GM23338 (cell line): ENCODE measurements around the gene SMC1A. TPM values are rescaled to one million over a fixed set of nuclear protein-coding genes. Genes with fewer than 3 reads are reported as not detected.

ENCODE experiments used
- ATAC-seq: fragments of 200-7000 bp; cut with Tn5 transposase; 3 replicates; pipeline ENCODE4 v1.9.1; 2020
- DNase-seq: peaks from one replicate; pipeline ENCODE4 v3.0.0-alpha.2; 2015; ENCODE audit warnings: low spot score
- H2AFZ ChIP-seq: fragments of 200-600 bp; sonication (generic); 2 replicates; pipeline ENCODE4 v1.8.0; 2016; ENCODE audit warnings: antibody characterized with exemption, mild to moderate bottlenecking, moderate library complexity
- H3F3A ChIP-seq: fragments of 200-600 bp; sonication (generic); replicated peaks from 2 replicates; pipeline ENCODE4 v1.8.0; 2017; ENCODE audit warnings: antibody characterized with exemption, mixed run types, low read depth
- H3K27ac ChIP-seq: fragments of 200-600 bp; sonication (generic); 2 replicates; pipeline ENCODE4 v1.6.1; 2016; ENCODE audit warnings: low read depth
- H3K27me3 ChIP-seq: fragments of 200-600 bp; sonication (generic); 2 replicates; pipeline ENCODE4 v1.8.0; 2016; ENCODE audit warnings: mild to moderate bottlenecking, mixed run types, moderate library complexity; ENCODE audit not compliant: insufficient read depth
- H3K36me3 ChIP-seq: fragments of 200-600 bp; sonication (generic); 2 replicates; pipeline ENCODE4 v1.8.0; 2016; ENCODE audit warnings: mild to moderate bottlenecking; ENCODE audit not compliant: insufficient read depth
- H3K4me1 ChIP-seq: fragments of 200-600 bp; sonication (generic); 2 replicates; pipeline ENCODE4 v1.8.0; 2016; ENCODE audit warnings: mild to moderate bottlenecking, moderate library complexity; ENCODE audit not compliant: insufficient read depth
- H3K4me2 ChIP-seq: fragments of 200-600 bp; sonication (generic); 2 replicates; pipeline ENCODE4 v1.7.1; 2017; ENCODE audit warnings: mixed run types
- H3K4me3 ChIP-seq: fragments of 200-600 bp; sonication (generic); 2 replicates; pipeline ENCODE4 v1.6.1; 2016; ENCODE audit warnings: mixed run types
- H3K79me2 ChIP-seq: fragments of 200-600 bp; sonication (generic); replicated peaks from 2 replicates; pipeline ENCODE4 v1.8.0; 2017; ENCODE audit warnings: mild to moderate bottlenecking; ENCODE audit not compliant: insufficient read depth
- H3K9me2 ChIP-seq: fragments of 200-600 bp; sonication (generic); 2 replicates; pipeline ENCODE4 v1.8.0; 2017; ENCODE audit not compliant: insufficient read depth
- H4K20me1 ChIP-seq: fragments of 200-600 bp; sonication (generic); replicated peaks from 2 replicates; pipeline ENCODE4 v1.8.0; 2017; ENCODE audit warnings: mild to moderate bottlenecking; ENCODE audit not compliant: insufficient read depth
- H3K27ac Mint-ChIP-seq: 2 replicates; pipeline ENCODE4 v1.8.0; 2020; ENCODE audit warnings: inconsistent platforms, mild to moderate bottlenecking, moderate library complexity, mixed read lengths
- H3K27me3 Mint-ChIP-seq: 3 replicates; pipeline ENCODE4 v1.8.0; 2022; ENCODE audit warnings: low read depth, mild to moderate bottlenecking, moderate library complexity, mixed read lengths, inconsistent platforms; ENCODE audit not compliant: insufficient read depth, poor library complexity
- H3K36me3 Mint-ChIP-seq: 3 replicates; pipeline ENCODE4 v1.8.0; 2021; ENCODE audit warnings: low read depth, mild to moderate bottlenecking, inconsistent platforms, moderate library complexity, mixed read lengths
- H3K4me1 Mint-ChIP-seq: 3 replicates; pipeline ENCODE4 v1.8.0; 2020; ENCODE audit warnings: mild to moderate bottlenecking, inconsistent platforms, mixed read lengths
- H3K4me3 Mint-ChIP-seq: 3 replicates; pipeline ENCODE4 v1.8.0; 2021; ENCODE audit warnings: moderate library complexity, mild to moderate bottlenecking, inconsistent platforms, mixed read lengths
- H3K9me3 Mint-ChIP-seq: 3 replicates; pipeline ENCODE4 v1.8.0; 2020; ENCODE audit warnings: moderate library complexity, mild to moderate bottlenecking, inconsistent platforms, mixed read lengths
- CREB1 ChIP-seq: fragments of 250-450 bp; sonication (Bioruptor Pico); IDR thresholded peaks from 2 replicates; pipeline ENCODE4 v1.5.0; 2020; ENCODE audit warnings: low read depth, mild to moderate bottlenecking, moderate library complexity
- EZH2 ChIP-seq: fragments of 200-600 bp; sonication (generic); IDR thresholded peaks from one replicate; pipeline ENCODE4 v1.8.0; 2017; ENCODE audit warnings: antibody characterized with exemption, mild to moderate bottlenecking, low read depth; ENCODE audit not compliant: unreplicated experiment
- EZH2phosphoT487 ChIP-seq: fragments of 200-600 bp; sonication (generic); IDR thresholded peaks from one replicate; pipeline ENCODE4 v1.8.1; 2018; ENCODE audit warnings: antibody characterized with exemption; ENCODE audit not compliant: unreplicated experiment
- JUNB ChIP-seq: IDR thresholded peaks from one replicate; pipeline ENCODE4 v1.6.1; 2016; ENCODE audit warnings: antibody characterized with exemption; ENCODE audit not compliant: unreplicated experiment
- NANOG ChIP-seq: IDR thresholded peaks from 2 replicates; pipeline ENCODE4 v1.6.1; 2016; ENCODE audit warnings: antibody characterized with exemption, borderline replicate concordance
- POLR2AphosphoS5 ChIP-seq: IDR thresholded peaks from 2 replicates; pipeline ENCODE4 v1.6.1; 2016; ENCODE audit warnings: antibody characterized with exemption, low read depth
- STAT1 ChIP-seq: IDR thresholded peaks from one replicate; pipeline ENCODE4 v1.6.1; 2016; ENCODE audit warnings: antibody characterized with exemption; ENCODE audit not compliant: unreplicated experiment
- ZNF114 ChIP-seq: fragments of 250-450 bp; sonication (Bioruptor Pico); IDR thresholded peaks from 2 replicates; pipeline ENCODE4 v1.5.0; 2020; ENCODE audit warnings: mild to moderate bottlenecking, moderate library complexity
- ZNF331 ChIP-seq: fragments of 250-450 bp; sonication (Bioruptor Pico); IDR thresholded peaks from 2 replicates; pipeline ENCODE4 v1.5.0; 2020; ENCODE audit warnings: low read depth, mild to moderate bottlenecking, moderate library complexity
- polyA plus RNA-seq: library from polyadenylated mRNA; unstranded; fragments of >200 nt; fragmentation: Nextera tagmentation; extraction: Ambion mirVana; gene quantifications from 2 replicates; pipeline ENCODE4 v1.2.1, GENCODE V29; 2016
- total RNA-seq: library from RNA; depleted of rRNA; stranded (reverse); fragments of >200 nt; shearing (Covaris generic); gene quantifications from 2 replicates; pipeline ENCODE4 v1.2.3, GENCODE V29; 2014
- TF ChIP-seq, protein P1 (sequence below): IDR thresholded peaks from one replicate; pipeline ENCODE4 v1.6.1; 2018; ENCODE audit warnings: antibody characterized with exemption; ENCODE audit not compliant: unreplicated experiment
- TF ChIP-seq, protein P2 (sequence below): IDR thresholded peaks from 2 replicates; pipeline ENCODE4 v1.6.1; 2016; ENCODE audit warnings: antibody characterized with exemption
- TF ChIP-seq, protein P3 (sequence below), 2 experiments: fragments of 200-600 bp in 1 of 2; sonication (generic) in 1 of 2; conservative IDR thresholded peaks; 2 replicates each; pipeline versions ENCODE4 v1.5.1 to v1.6.1; 2016 to 2017; ENCODE audit warnings: antibody characterized with exemption in 2 of 2, low read depth in 2 of 2, mild to moderate bottlenecking in 2 of 2, moderate library complexity in 1 of 2
- TF ChIP-seq, protein P4 (sequence below): fragments of 250-450 bp; sonication (Bioruptor Pico); IDR thresholded peaks from 2 replicates; pipeline ENCODE4 v1.5.0; 2020; ENCODE audit warnings: mild to moderate bottlenecking, moderate library complexity

Gene SMC1A
- total and polyA plus RNA-seq, 2 experiments from 2014 or later, result 63.3 to 69.0 TPM

DNA sequence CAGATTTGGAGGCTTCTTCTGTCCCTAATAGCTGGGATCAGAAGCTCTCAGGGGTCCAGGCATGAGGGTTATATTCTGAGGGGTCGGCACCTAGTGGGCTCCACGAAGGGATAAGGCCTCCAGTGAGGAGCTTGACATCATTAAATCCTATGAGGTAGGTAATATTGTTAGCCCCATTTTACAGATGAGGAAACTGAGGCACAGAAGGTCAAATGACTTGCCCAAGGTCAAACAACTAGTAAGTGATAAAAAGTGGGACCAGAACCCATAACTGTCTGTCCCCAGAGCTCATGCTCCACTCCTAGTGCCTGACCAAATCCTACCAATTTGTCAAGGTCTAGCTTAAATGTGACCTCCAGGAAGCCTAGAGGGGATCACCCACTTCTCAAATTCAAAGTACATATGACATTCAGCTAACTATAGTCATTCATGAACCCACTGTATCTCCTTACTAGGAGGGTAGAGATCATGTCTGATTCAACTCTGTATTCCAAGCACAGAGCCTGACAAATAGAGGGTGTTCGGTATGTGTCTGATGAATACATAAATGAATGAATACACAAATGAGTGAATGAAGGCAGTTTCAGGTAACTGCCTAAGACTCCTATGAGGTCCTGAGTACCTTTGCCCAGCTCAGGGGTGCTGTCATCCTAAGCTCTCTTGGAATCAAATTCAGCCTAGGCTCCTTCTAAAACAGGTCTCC is 43.3 kb downstream of the SMC1A start:
- no peak overlapping the region for H3K4me3 ChIP-seq
- no peaks in the 10 kb centered on the region for H4K20me1 ChIP-seq
- no peak overlapping the region for H3K4me3 Mint-ChIP-seq
- ATAC-seq, result no peak
- H3K27me3 ChIP-seq, result no peaks in the 10 kb centered on the region
- H3K27ac Mint-ChIP-seq, result no peak overlapping the region
- no peak for DNase-seq
- H3K27me3 Mint-ChIP-seq, result no peaks in the 10 kb centered on the region
- no peak overlapping the region for H3K4me2 ChIP-seq
- H3K9me3 Mint-ChIP-seq, result no peaks in the 10 kb centered on the region
- TF ChIP-seq JUNB (no peak), STAT1 (no peak), NANOG (no peak), ZNF114 (CRISPR knock-in tag) (no peak), EZH2 (no peak), CREB1 (CRISPR knock-in tag) (no peak), EZH2phosphoT487 (no peak), POLR2AphosphoS5 (no peak), ZNF331 (CRISPR knock-in tag) (no peak)
- TF ChIP-seq, protein P1, sequence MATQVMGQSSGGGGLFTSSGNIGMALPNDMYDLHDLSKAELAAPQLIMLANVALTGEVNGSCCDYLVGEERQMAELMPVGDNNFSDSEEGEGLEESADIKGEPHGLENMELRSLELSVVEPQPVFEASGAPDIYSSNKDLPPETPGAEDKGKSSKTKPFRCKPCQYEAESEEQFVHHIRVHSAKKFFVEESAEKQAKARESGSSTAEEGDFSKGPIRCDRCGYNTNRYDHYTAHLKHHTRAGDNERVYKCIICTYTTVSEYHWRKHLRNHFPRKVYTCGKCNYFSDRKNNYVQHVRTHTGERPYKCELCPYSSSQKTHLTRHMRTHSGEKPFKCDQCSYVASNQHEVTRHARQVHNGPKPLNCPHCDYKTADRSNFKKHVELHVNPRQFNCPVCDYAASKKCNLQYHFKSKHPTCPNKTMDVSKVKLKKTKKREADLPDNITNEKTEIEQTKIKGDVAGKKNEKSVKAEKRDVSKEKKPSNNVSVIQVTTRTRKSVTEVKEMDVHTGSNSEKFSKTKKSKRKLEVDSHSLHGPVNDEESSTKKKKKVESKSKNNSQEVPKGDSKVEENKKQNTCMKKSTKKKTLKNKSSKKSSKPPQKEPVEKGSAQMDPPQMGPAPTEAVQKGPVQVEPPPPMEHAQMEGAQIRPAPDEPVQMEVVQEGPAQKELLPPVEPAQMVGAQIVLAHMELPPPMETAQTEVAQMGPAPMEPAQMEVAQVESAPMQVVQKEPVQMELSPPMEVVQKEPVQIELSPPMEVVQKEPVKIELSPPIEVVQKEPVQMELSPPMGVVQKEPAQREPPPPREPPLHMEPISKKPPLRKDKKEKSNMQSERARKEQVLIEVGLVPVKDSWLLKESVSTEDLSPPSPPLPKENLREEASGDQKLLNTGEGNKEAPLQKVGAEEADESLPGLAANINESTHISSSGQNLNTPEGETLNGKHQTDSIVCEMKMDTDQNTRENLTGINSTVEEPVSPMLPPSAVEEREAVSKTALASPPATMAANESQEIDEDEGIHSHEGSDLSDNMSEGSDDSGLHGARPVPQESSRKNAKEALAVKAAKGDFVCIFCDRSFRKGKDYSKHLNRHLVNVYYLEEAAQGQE, result no peak
- TF ChIP-seq, protein P2, sequence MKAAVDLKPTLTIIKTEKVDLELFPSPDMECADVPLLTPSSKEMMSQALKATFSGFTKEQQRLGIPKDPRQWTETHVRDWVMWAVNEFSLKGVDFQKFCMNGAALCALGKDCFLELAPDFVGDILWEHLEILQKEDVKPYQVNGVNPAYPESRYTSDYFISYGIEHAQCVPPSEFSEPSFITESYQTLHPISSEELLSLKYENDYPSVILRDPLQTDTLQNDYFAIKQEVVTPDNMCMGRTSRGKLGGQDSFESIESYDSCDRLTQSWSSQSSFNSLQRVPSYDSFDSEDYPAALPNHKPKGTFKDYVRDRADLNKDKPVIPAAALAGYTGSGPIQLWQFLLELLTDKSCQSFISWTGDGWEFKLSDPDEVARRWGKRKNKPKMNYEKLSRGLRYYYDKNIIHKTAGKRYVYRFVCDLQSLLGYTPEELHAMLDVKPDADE, result no peak
- TF ChIP-seq, protein P3, sequence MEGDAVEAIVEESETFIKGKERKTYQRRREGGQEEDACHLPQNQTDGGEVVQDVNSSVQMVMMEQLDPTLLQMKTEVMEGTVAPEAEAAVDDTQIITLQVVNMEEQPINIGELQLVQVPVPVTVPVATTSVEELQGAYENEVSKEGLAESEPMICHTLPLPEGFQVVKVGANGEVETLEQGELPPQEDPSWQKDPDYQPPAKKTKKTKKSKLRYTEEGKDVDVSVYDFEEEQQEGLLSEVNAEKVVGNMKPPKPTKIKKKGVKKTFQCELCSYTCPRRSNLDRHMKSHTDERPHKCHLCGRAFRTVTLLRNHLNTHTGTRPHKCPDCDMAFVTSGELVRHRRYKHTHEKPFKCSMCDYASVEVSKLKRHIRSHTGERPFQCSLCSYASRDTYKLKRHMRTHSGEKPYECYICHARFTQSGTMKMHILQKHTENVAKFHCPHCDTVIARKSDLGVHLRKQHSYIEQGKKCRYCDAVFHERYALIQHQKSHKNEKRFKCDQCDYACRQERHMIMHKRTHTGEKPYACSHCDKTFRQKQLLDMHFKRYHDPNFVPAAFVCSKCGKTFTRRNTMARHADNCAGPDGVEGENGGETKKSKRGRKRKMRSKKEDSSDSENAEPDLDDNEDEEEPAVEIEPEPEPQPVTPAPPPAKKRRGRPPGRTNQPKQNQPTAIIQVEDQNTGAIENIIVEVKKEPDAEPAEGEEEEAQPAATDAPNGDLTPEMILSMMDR (conservative IDR thresholded peaks at IDR 0.05; ENCODE audit: low read depth in 2 of 2), result no peak
- TF ChIP-seq, protein P4, sequence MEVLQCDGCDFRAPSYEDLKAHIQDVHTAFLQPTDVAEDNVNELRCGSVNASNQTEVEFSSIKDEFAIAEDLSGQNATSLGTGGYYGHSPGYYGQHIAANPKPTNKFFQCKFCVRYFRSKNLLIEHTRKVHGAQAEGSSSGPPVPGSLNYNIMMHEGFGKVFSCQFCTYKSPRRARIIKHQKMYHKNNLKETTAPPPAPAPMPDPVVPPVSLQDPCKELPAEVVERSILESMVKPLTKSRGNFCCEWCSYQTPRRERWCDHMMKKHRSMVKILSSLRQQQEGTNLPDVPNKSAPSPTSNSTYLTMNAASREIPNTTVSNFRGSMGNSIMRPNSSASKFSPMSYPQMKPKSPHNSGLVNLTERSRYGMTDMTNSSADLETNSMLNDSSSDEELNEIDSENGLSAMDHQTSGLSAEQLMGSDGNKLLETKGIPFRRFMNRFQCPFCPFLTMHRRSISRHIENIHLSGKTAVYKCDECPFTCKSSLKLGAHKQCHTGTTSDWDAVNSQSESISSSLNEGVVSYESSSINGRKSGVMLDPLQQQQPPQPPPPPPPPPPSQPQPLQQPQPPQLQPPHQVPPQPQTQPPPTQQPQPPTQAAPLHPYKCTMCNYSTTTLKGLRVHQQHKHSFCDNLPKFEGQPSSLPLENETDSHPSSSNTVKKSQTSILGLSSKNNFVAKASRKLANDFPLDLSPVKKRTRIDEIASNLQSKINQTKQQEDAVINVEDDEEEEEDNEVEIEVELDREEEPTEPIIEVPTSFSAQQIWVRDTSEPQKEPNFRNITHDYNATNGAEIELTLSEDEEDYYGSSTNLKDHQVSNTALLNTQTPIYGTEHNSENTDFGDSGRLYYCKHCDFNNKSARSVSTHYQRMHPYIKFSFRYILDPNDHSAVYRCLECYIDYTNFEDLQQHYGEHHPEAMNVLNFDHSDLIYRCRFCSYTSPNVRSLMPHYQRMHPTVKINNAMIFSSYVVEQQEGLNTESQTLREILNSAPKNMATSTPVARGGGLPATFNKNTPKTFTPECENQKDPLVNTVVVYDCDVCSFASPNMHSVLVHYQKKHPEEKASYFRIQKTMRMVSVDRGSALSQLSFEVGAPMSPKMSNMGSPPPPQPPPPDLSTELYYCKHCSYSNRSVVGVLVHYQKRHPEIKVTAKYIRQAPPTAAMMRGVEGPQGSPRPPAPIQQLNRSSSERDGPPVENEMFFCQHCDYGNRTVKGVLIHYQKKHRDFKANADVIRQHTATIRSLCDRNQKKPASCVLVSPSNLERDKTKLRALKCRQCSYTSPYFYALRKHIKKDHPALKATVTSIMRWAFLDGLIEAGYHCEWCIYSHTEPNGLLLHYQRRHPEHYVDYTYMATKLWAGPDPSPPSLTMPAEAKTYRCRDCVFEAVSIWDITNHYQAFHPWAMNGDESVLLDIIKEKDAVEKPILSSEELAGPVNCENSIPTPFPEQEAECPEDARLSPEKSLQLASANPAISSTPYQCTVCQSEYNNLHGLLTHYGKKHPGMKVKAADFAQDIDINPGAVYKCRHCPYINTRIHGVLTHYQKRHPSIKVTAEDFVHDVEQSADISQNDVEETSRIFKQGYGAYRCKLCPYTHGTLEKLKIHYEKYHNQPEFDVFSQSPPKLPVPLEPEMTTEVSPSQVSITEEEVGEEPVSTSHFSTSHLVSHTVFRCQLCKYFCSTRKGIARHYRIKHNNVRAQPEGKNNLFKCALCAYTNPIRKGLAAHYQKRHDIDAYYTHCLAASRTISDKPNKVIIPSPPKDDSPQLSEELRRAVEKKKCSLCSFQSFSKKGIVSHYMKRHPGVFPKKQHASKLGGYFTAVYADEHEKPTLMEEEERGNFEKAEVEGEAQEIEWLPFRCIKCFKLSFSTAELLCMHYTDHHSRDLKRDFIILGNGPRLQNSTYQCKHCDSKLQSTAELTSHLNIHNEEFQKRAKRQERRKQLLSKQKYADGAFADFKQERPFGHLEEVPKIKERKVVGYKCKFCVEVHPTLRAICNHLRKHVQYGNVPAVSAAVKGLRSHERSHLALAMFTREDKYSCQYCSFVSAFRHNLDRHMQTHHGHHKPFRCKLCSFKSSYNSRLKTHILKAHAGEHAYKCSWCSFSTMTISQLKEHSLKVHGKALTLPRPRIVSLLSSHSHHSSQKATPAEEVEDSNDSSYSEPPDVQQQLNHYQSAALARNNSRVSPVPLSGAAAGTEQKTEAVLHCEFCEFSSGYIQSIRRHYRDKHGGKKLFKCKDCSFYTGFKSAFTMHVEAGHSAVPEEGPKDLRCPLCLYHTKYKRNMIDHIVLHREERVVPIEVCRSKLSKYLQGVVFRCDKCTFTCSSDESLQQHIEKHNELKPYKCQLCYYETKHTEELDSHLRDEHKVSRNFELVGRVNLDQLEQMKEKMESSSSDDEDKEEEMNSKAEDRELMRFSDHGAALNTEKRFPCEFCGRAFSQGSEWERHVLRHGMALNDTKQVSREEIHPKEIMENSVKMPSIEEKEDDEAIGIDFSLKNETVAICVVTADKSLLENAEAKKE (CRISPR knock-in tag), result no peak
- no peaks in the 10 kb centered on the region; the same call in 1 of the 2 replicates for H3K36me3 ChIP-seq
- no peaks in the 10 kb centered on the region for H3F3A ChIP-seq
- H3K9me2 ChIP-seq, result no peaks in the 10 kb centered on the region
- no peaks in the 10 kb centered on the region for H3K4me1 ChIP-seq
- no peak overlapping the region for H3K27ac ChIP-seq
- no peaks in the 10 kb centered on the region for H3K4me1 Mint-ChIP-seq
- H3K79me2 ChIP-seq, result no peaks in the 10 kb centered on the region
- no peak overlapping the region for H2AFZ ChIP-seq
- peaks cover 54% of the 10 kb centered on the region for H3K36me3 Mint-ChIP-seq
